HG03064 (cell line): Measurements from ENCODE around the gene USP17L13.
"Not testable (repeated sequence)": the region's sequence is repeated elsewhere in the genome, so short reads cannot be mapped to it uniquely, and the experiment has no call there.

Experiments
- ATAC-seq: cut with Tn5 transposase; IDR thresholded peaks from one replicate; pipeline ENCODE4 v1.9.1; 2021; ENCODE audit warnings: low read depth; ENCODE audit not compliant: unreplicated experiment

USP17L13 gene, protein sequence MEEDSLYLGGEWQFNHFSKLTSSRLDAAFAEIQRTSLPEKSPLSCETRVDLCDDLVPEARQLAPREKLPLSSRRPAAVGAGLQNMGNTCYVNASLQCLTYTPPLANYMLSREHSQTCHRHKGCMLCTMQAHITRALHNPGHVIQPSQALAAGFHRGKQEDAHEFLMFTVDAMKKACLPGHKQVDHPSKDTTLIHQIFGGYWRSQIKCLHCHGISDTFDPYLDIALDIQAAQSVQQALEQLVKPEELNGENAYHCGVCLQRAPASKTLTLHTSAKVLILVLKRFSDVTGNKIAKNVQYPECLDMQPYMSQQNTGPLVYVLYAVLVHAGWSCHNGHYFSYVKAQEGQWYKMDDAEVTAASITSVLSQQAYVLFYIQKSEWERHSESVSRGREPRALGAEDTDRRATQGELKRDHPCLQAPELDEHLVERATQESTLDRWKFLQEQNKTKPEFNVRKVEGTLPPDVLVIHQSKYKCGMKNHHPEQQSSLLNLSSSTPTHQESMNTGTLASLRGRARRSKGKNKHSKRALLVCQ

GRCh38 chr4:9224596-9224995 is at the start of gene USP17L13:
Gene USP17L13 (plus strand): TSS chr4:9224896. CDS start chr4:9224896, 0 bp downstream.
- not testable (repeated sequence) for ATAC-seq

DNA sequence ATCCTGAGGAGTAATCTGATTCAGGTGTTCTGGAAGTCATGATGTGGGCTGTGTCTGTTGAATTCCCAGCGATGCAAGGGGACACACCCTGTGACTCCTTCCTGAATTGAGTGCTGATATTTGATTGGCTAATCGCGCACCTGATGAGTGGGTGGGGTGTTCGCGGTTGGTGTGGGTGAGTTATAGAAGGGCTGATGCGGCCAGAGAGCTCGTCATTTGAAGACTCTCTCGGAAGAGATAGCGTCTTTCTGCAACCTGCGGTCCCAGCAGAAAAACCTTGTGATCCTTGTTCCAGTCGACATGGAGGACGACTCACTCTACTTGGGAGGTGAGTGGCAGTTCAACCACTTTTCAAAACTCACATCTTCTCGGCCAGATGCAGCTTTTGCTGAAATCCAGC is 14.3 kb upstream of the USP17L13 start, which contains the start of gene USP17L10:
Gene USP17L10 (plus strand): TSS at position 301 of the 400 bp plus-strand sequence. CDS start 0 bp downstream, at position 301.
- ATAC-seq: not testable (repeated sequence)

- not testable (repeated sequence) for ATAC-seq
Observed at GRCh38 chr4:9214701-9215100, 10.0 kb upstream of the USP17L13 start.

DNA sequence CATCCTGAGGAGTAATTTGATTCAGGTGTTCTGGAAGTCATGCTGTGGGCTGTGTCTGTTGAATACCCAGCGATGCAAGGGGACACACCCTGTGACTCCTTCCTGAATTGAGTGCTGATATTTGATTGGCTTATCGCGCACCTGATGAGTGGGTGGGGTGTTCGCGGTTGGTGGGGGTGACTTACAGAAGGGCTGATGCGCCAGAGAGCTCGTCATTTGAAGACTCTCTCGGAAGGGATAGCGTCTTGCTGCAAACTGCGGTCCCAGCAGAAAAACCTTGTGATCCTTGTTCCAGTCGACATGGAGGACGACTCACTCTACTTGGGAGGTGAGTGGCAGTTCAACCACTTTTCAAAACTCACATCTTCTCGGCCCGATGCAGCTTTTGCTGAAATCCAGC is 9.6 kb upstream of the USP17L13 start, which contains the start of gene USP17L11:
Gene USP17L11 (plus strand): TSS at position 301 of the 400 bp plus-strand sequence. CDS start 0 bp downstream, at position 301.
- not testable (repeated sequence) for ATAC-seq

GRCh38 chr4:9219852-9220251 is 4.8 kb upstream of the USP17L13 start, which contains the start of gene USP17L12:
Gene USP17L12 (plus strand): TSS chr4:9220152. CDS start chr4:9220152, 0 bp downstream.
- ATAC-seq: not testable (repeated sequence)

- ATAC-seq: not testable (repeated sequence)
Observed at GRCh38 chr4:9230249-9230648, 5.6 kb downstream of the USP17L13 start.

DNA sequence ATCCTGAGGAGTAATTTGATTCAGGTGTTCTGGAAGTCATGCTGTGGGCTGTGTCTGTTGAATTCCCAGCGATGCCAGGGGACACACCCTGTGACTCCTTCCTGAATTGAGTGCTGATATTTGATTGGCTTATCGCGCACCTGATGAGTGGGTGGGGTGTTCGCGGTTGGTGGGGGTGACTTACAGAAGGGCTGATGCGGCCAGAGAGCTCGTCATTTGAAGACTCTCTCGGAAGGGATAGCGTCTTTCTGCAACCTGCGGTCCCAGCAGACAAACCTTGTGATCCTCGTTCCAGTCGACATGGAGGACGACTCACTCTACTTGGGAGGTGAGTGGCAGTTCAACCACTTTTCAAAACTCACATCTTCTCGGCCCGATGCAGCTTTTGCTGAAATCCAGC is 9.4 kb downstream of the USP17L13 start, which contains the start of gene USP17L15:
Gene USP17L15 (plus strand): TSS at position 301 of the 400 bp plus-strand sequence. CDS start 0 bp downstream, at position 301.
- ATAC-seq: not testable (repeated sequence)

DNA sequence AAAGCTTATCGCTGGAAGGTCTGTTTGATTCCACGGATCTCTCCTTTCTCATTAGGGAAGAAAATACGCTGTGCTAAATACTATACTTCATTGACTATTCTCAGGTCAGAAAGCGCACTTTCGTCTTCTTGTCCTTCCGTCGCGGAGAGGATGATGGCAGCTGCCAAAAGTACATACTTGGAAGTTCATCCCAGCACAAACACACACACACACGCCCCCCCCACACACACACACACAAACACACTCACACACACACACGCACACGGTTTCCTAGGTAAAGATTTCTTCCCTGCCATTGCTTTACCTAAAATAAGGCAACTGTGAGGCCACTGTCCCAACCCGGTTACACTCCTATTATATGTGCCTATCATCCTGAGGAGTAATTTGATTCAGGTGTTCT is 13.8 kb downstream of the USP17L13 start:
- not testable (repeated sequence) for ATAC-seq

DNA sequence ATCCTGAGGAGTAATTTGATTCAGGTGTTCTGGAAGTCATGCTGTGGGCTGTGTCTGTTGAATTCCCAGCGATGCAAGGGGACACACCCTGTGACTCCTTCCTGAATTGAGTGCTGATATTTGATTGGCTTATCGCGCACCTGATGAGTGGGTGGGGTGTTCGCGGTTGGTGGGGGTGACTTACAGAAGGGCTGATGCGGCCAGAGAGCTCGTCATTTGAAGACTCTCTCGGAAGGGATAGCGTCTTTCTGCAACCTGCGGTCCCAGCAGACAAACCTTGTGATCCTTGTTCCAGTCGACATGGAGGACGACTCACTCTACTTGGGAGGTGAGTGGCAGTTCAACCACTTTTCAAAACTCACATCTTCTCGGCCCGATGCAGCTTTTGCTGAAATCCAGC is 18.9 kb downstream of the USP17L13 start, which contains the start of gene USP17L17:
Gene USP17L17 (plus strand): TSS at position 301 of the 400 bp plus-strand sequence. CDS start 0 bp downstream, at position 301.
- not testable (repeated sequence) for ATAC-seq

DNA sequence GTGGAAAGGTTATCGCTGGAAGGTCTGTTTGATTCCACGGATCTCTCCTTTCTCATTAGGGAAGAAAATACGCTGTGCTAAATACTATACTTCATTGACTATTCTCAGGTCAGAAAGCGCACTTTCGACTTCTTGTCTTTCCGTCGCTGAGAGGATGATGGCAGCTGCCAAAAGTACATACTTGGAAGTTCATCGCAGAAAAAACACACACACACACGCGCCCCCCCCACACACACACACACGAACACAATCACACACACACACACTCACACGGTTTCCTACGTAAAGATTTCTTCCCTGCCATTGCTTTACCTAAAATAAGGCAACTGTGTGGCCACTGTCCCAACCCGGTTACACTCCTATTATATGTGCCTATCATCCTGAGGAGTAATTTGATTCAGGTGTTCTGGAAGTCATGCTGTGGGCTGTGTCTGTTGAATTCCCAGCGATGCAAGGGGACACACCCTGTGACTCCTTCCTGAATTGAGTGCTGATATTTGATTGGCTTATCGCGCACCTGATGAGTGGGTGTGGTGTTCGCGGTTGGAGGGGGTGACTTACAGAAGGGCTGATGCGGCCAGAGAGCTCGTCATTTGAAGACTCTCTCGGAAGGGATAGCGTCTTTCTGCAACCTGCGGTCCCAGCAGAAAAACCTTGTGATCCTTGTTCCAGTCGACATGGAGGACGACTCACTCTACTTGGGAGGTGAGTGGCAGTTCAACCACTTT is 23.4 kb downstream of the USP17L13 start, which contains the start of gene USP17L18:
Gene USP17L18 (plus strand): TSS at position 678 of the 728 bp plus-strand sequence. CDS start 0 bp downstream, at position 678.
- not testable (repeated sequence) for ATAC-seq

DNA sequence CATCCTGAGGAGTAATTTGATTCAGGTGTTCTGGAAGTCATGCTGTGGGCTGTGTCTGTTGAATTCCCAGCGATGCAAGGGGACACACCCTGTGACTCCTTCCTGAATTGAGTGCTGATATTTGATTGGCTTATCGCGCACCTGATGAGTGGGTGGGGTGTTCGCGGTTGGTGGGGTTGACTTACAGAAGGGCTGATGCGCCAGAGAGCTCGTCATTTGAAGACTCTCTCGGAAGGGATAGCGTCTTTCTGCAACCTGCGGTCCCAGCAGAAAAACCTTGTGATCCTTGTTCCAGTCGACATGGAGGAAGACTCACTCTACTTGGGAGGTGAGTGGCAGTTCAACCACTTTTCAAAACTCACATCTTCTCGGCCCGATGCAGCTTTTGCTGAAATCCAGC is 28.4 kb downstream of the USP17L13 start, which contains the start of gene USP17L19:
Gene USP17L19 (plus strand): TSS at position 301 of the 400 bp plus-strand sequence. CDS start 0 bp downstream, at position 301.
- ATAC-seq: not testable (repeated sequence)

DNA sequence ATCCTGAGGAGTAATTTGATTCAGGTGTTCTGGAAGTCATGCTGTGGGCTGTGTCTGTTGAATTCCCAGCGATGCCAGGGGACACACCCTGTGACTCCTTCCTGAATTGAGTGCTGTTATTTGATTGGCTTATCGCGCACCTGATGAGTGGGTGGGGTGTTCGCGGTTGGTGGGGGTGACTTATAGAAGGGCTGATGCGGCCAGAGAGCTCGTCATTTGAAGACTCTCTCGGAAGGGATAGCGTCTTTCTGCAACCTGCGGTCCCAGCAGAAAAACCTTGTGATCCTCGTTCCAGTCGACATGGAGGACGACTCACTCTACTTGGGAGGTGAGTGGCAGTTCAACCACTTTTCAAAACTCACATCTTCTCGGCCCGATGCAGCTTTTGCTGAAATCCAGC is 33.1 kb downstream of the USP17L13 start, which contains the start of gene USP17L20:
Gene USP17L20 (plus strand): TSS at position 301 of the 400 bp plus-strand sequence. CDS start 0 bp downstream, at position 301.
- not testable (repeated sequence) for ATAC-seq

DNA sequence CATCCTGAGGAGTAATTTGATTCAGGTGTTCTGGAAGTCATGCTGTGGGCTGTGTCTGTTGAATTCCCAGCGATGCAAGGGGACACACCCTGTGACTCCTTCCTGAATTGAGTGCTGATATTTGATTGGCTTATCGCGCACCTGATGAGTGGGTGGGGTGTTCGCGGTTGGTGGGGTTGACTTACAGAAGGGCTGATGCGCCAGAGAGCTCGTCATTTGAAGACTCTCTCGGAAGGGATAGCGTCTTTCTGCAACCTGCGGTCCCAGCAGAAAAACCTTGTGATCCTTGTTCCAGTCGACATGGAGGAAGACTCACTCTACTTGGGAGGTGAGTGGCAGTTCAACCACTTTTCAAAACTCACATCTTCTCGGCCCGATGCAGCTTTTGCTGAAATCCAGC is 37.9 kb downstream of the USP17L13 start, which contains the start of gene USP17L21:
Gene USP17L21 (plus strand): TSS at position 301 of the 400 bp plus-strand sequence. CDS start 0 bp downstream, at position 301.
- not testable (repeated sequence) for ATAC-seq

- not testable (repeated sequence) for ATAC-seq
Observed at GRCh38 chr4:9267319-9267718, 42.6 kb downstream of the USP17L13 start, which contains the start of gene USP17L22. Gene USP17L22 (plus strand): TSS chr4:9267619. CDS start chr4:9267619, 0 bp downstream.

DNA sequence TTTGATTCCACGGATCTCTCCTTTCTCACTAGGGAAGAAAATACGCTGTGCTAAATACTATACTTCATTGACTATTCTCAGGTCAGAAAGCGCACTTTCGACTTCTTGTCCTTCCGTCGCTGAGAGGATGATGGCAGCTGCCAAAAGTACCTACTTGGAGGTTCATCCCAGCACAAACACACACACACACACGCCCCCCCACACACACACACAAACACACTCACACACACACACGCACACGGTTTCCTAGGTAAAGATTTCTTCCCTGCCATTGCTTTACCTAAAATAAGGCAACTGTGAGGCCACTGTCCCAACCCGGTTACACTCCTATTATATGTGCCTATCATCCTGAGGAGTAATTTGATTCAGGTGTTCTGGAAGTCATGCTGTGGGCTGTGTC is 47.0 kb downstream of the USP17L13 start:
- ATAC-seq: not testable (repeated sequence)
